Left lung (tissue), 10 donors: ENCODE data around the gene CTXND1. TPM values are rescaled to one million over a fixed set of nuclear protein-coding genes. Genes with fewer than 3 reads are reported as not detected.

Source experiments
- ATAC-seq: fragments of 200-7000 bp; cut with Tn5 transposase; one replicate; pipeline ENCODE4 v1.9.1; 2020; ENCODE audit warnings: moderate library complexity
- DNase-seq, 4 donors: peaks; one replicate each; pipeline ENCODE4 v3.0.0-alpha.2; 2013 to 2020
- H3K27ac ChIP-seq, 2 donors: fragments of 200-600 bp; sonication (generic) in 1 of 2; one replicate each; pipeline versions ENCODE4 v1.5.0 to v1.8.0; 2020 to 2021
- H3K27me3 ChIP-seq, 2 donors: fragments of 200-600 bp; sonication (generic) in 1 of 2; one replicate each; pipeline versions ENCODE4 v1.5.0 to v1.8.0; 2020 to 2021
- H3K36me3 ChIP-seq, 2 donors: fragments of 200-600 bp; sonication (generic) in 1 of 2; one replicate each; pipeline versions ENCODE4 v1.5.0 to v1.8.0; 2020 to 2021
- H3K4me1 ChIP-seq, 2 donors: fragments of 200-600 bp; one replicate each; pipeline ENCODE4 v1.8.0; 2021
- H3K4me3 ChIP-seq, 2 donors: fragments of 200-600 bp; sonication (generic) in 1 of 2; one replicate each; pipeline versions ENCODE4 v1.5.0 to v1.8.0; 2020 to 2021; ENCODE audit warnings: mild to moderate bottlenecking in 1 of 2
- H3K9me3 ChIP-seq, 2 donors: fragments of 200-600 bp; sonication (generic) in 1 of 2; one replicate each; pipeline versions ENCODE4 v1.5.0 to v1.8.0; 2020 to 2021
- CTCF ChIP-seq, 2 donors: fragments of 200-600 bp; sonication (generic) in 1 of 2; IDR thresholded peaks; one replicate each; pipeline versions ENCODE4 v1.5.0 to v1.8.0; 2021; ENCODE audit warnings: antibody characterized with exemption in 2 of 2
- intact Hi-C, 2 donors: fragments of 100-400 bp; cut with DNase I; formaldehyde crosslinking; loops; one replicate each; pipeline versions ENCODE4 v1.11.2 to v1.14.2; 2022
- polyA plus RNA-seq, 6 donors: library from polyadenylated mRNA; unstranded; fragments of 120-200 nt; gene quantifications; one replicate each; pipeline ENCODE4 v1.2.1, GENCODE V29; 2013; ENCODE audit not compliant: insufficient read length in 6 of 6
- total RNA-seq, 2 donors: library from RNA; stranded (reverse); fragmentation: NEBNext Ultra II Directional; extraction: Animal tissue kit (Norgen Biotek cat#: 25700); gene quantifications; one replicate each; pipeline ENCODE4 v1.2.1, GENCODE V29; 2021
- donor health status: DM: no; HTN: yes; CAD: no.
- donor health status: DM: no; HTN: no; CAD: no.

The CTXND1 gene
- total and polyA plus RNA-seq, 8 donors, result 0.47 to 32.9 (median 23.1) TPM

- intact Hi-C loops, result no loop called here
Observed at GRCh38 chr15:80277147-80277546, 25.1 kb upstream of the CTXND1 start.

GRCh38 chr15:80275961-80276360 lies 23.9 kb upstream of the CTXND1 start:
- H3K36me3 ChIP-seq, result no peaks in the 10 kb centered on the region
- no peaks in the 10 kb centered on the region for H3K27me3 ChIP-seq
- intact Hi-C loops, result no loop called here
- H3K4me3 ChIP-seq, result no peak overlapping the region
- DNase-seq (no peak), ATAC-seq (no peak)
- TF ChIP-seq CTCF (IDR thresholded peaks at IDR 0.05), result no peak
- no peaks in the 10 kb centered on the region for H3K9me3 ChIP-seq
- no peak overlapping the region for H3K27ac ChIP-seq
- no peaks in the 10 kb centered on the region for H3K4me1 ChIP-seq

More at GRCh38 chr15:80277147-80277546, 25.1 kb upstream of the CTXND1 start:
- ATAC-seq (no peak), DNase-seq (no peak)
- H3K27ac ChIP-seq, result no peak overlapping the region
- no peaks in the 10 kb centered on the region for H3K9me3 ChIP-seq
- H3K4me1 ChIP-seq, result no peaks in the 10 kb centered on the region
- H3K4me3 ChIP-seq, result no peak overlapping the region
- no peak for TF ChIP-seq CTCF (IDR thresholded peaks at IDR 0.05)
- H3K27me3 ChIP-seq, result no peaks in the 10 kb centered on the region
- H3K36me3 ChIP-seq, result no peaks in the 10 kb centered on the region

- Histone ChIP-seq H3K4me1 (no peaks in the 10 kb centered on the region), H3K4me3 (no peak overlapping the region), H3K9me3 (no peaks in the 10 kb centered on the region), H3K27ac (no peak overlapping the region), H3K36me3 (no peaks in the 10 kb centered on the region), H3K27me3 (no peaks in the 10 kb centered on the region)
- ATAC-seq (no peak), DNase-seq (no peak)
- intact Hi-C loops, result no loop called here
- TF ChIP-seq CTCF (IDR thresholded peaks at IDR 0.05), result no peak
Observed at GRCh38 chr15:80274996-80275395, 23.0 kb upstream of the CTXND1 start.

- DNase-seq (no peak), ATAC-seq (no peak)
- peaks cover 0 to 2% of the 10 kb centered on the region in 2 donors for H3K27me3 ChIP-seq
- no peak overlapping the region for H3K4me3 ChIP-seq
- H3K36me3 ChIP-seq, result no peaks in the 10 kb centered on the region
- no peaks in the 10 kb centered on the region for H3K4me1 ChIP-seq
- no peak for TF ChIP-seq CTCF (IDR thresholded peaks at IDR 0.05)
- intact Hi-C loops, result no loop called here
- no peaks in the 10 kb centered on the region for H3K9me3 ChIP-seq
- H3K27ac ChIP-seq, result no peak overlapping the region
Observed at GRCh38 chr15:80274554-80274953, 22.5 kb upstream of the CTXND1 start.

- intact Hi-C loops, result no loop called here
- Histone ChIP-seq H3K9me3 (no peaks in the 10 kb centered on the region), H3K4me3 (no peak overlapping the region), H3K27me3 (peaks cover 0 to 7% of the 10 kb centered on the region in 2 donors), H3K4me1 (no peaks in the 10 kb centered on the region), H3K27ac (no peak overlapping the region), H3K36me3 (no peaks in the 10 kb centered on the region)
- no peak for TF ChIP-seq CTCF (IDR thresholded peaks at IDR 0.05)
- ATAC-seq (no peak), DNase-seq (no peak)
Observed at GRCh38 chr15:80272987-80273386, 21.0 kb upstream of the CTXND1 start.
